ENCODE measurements around the gene PTPRF.
A peak's percentile ranks its signal among the peaks of the same experiment; 100 is the strongest.

- no peak for TF ChIP-seq CTCF (IDR thresholded peaks at IDR 0.05)
- TF ChIP-seq POLR2A (IDR thresholded peaks at IDR 0.05), result peak in 1 of 4 donors; percentile 32
Measured at GRCh38 chr1:43582162-43582566, 51.5 kb downstream of the PTPRF start.

Measured in esophagus squamous epithelium (tissue), 4 donors.